GM18508 (cell line): ENCODE measurements around the gene LYRM7.
"Not testable (repeated sequence)": the region's sequence is repeated elsewhere in the genome, so short reads cannot be mapped to it uniquely, and the experiment has no call there.

ENCODE experiments used
- ATAC-seq: cut with Tn5 transposase; IDR thresholded peaks from one replicate; pipeline ENCODE4 v1.9.1; 2021; ENCODE audit warnings: moderate number of reproducible peaks; ENCODE audit not compliant: insufficient read depth, unreplicated experiment

The LYRM7 gene

DNA sequence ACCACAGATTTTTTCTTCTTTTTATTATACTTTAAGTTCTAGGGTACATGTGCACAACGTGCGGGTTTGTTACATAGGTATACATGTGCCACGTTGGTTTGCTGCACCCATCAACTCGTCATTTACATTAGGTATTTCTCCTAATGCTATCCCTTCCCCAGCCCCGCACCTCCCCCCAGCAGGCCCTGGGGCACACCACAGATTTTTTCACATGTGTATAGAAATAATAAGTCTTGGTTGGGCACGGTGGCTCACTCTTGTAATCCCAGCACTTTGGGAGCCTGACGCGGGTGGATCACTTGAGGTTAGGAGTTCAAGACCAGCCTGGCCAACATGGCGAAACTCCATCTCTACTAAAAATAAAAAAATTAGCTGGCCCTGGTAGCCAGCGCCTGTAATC lies 83.3 kb downstream of the LYRM7 start:
- ATAC-seq, result not testable (repeated sequence)

DNA sequence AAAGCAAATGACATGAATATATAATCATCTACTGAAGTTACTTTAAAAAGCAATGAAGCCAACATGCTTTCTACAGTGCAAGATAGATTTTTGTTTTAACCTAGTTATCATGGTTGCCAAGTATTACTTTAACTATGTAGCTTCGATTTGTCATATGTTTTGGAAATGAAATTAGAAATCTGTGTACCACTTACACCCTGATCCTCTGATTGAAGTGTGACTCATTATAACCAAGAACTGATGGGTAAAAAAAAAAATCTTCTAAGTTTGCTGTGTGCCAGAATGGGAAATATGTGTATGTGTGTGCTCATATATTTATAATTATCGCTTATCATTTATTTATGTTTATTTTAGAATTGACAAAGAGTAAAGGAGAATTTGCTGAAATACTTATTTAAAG lies 84.0 kb downstream of the LYRM7 start:
- no peak for ATAC-seq
